ENCODE measurements around the gene BAZ1A.

BAZ1A gene, protein sequence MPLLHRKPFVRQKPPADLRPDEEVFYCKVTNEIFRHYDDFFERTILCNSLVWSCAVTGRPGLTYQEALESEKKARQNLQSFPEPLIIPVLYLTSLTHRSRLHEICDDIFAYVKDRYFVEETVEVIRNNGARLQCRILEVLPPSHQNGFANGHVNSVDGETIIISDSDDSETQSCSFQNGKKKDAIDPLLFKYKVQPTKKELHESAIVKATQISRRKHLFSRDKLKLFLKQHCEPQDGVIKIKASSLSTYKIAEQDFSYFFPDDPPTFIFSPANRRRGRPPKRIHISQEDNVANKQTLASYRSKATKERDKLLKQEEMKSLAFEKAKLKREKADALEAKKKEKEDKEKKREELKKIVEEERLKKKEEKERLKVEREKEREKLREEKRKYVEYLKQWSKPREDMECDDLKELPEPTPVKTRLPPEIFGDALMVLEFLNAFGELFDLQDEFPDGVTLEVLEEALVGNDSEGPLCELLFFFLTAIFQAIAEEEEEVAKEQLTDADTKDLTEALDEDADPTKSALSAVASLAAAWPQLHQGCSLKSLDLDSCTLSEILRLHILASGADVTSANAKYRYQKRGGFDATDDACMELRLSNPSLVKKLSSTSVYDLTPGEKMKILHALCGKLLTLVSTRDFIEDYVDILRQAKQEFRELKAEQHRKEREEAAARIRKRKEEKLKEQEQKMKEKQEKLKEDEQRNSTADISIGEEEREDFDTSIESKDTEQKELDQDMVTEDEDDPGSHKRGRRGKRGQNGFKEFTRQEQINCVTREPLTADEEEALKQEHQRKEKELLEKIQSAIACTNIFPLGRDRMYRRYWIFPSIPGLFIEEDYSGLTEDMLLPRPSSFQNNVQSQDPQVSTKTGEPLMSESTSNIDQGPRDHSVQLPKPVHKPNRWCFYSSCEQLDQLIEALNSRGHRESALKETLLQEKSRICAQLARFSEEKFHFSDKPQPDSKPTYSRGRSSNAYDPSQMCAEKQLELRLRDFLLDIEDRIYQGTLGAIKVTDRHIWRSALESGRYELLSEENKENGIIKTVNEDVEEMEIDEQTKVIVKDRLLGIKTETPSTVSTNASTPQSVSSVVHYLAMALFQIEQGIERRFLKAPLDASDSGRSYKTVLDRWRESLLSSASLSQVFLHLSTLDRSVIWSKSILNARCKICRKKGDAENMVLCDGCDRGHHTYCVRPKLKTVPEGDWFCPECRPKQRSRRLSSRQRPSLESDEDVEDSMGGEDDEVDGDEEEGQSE (N-terminal part only)

DNA sequence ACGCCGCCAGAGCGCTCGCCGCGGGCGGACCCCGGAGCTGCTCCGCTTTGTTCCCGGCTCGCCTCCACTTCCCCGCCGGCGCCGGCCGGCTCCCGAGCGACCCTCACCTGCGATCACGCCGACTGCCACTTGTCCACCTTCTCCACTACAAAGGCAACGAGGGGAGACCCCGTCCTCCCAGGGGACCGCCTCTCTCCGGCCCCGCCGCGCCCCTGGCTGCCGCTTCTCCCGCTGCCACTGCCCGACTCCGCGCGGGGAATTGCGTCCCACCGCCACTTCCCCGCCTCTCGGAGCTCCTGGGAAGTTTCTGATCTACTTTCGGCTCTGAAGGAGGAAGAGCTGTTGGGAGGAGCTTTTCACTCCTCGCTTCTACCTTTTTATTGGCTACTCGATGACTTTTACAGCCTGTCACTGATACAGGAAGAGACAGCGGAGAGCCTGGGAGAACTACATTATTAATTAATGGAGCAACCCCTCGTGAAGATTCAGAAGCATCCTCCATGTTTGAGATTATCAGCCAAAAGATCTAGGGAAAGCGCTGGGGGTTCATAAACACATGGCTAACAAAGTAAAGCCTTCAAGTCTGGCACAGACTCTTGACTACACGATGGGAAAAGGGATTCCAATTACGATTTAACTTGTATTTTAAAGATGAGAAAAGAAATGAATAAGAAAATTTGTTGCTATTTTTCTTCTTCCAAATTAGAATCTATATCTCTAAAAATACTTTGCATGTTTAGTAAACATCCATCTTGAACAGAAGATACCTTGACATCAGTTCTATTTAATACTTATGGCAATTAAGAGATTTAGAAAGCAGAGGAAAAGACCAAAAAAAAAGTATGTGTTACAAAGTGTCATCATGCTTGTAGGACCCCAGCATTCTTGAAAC is at the start of gene BAZ1A:
Gene BAZ1A (minus strand): TSS at position 330 of the 892 bp plus-strand sequence. CDS start 756 bp downstream, outside the sequence.
- peak; percentile 93 for DNase-seq

DNA sequence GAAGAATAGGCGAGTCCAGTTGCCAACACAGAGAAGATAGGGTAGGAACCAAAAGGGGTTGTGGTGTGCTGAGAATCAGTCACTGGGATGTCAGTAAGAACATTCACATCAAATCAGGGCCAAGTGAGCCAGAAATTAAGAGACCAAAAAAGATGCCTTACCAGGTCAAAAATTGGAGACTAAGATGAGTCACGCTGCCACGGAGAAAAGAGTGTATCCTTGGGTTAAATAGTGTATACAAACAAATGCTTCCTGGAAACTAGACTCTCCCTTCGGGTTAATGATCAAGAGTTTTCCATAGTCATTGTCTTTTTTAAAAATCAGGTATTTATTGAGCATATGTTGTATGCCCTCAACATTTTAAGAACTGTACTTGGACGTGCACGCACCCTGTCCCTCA is 45.2 kb upstream of the BAZ1A start:
- DNase-seq = no peak

DNA sequence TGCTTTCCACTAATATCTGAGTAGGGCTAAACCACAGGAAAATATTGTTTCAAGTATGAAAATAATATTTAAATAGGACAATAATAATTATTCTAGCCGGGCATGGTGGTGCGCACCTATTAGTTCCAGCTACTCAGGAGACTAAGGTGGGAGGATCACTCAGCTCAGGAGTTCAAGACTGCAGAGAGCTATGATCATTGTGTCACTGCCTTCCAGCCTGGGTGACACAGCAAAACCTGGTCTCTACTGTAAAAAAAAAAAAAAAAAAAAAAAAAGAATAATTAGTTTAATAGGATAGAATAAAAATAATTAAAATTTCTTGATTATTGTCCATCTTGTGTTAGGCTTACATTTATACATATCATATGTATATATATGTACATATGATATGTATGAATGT is 38.5 kb upstream of the BAZ1A start:
- DNase-seq = no peak

DNA sequence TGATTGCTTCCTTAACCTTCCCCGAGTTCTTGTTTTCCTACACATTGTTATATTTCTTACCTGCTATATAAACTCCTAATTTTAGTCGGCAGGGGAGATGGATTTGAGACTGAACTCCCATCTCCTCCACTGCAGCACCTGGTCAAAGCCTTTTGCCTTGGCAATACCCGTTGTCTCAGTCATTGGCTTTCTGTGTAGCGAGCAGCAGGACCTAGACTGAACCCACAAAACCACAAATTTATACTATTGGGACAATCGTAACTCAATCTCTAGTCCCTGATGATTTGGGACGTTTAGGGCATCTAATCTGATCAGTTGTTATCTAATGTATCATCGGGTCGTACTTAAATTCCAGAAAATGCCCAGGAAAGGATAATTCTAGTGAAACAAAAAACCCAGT is 37.8 kb upstream of the BAZ1A start:
- no peak for DNase-seq

DNA sequence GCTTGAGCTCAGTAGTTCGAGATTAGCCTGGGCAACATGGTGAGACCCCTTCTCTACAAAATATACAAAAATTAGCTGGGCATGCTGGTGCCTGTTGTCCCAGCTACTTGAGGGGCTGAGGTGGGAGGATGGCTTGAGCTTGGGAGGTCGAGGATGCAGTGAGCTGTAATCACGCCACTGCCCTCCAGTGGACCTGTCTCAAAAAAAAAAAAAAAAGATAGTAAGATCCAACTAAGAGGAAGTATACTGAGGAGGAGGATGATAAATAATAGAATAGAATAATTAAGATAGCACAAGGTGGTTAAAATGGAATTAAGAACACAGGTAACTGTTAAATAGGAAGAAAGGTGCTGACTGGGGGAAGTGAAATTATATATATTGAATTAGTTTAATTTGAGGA is 37.0 kb upstream of the BAZ1A start:
- DNase-seq = no peak

DNA sequence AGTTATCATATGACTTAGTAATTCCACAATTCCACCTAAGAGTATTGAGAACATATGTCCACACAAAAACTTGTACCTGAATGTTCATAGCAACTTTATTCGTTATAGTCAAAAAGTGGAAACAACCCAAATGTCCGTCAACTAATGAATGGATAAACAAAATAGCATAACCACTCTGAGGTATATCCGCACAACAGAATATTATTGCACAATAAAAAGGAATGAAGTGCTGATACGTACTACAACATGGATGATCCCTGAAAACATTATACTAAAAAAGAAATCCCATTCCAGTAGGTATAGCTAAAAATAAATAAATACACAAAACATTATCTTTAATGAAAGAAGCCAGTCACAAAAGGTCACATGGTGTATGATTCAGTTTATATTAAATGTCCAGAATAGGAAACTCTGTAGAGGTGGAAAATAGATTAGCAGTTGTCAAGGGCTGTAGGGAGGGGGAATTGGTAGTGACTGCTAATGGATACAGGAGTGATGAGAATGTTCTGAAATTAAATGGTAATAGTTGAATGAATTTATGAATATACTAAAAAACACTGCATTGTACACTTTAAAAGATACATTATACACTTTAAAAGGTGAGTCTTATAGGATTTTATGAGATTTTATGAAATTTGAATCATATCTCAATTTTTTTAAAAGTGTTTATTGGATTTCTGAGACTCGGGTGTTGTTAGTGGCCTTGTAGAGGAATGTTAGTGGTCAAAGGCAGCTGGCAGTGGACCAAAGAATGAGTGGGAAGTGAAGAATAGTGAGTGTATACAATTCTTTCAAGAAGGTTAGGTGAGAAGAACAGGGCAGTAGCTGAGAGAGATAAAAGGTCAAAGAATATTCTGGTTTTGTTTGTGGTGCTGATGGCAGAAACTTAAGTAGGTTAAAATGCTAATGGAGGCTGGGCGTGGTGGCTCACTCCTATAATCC is 36.3 kb upstream of the BAZ1A start:
- peak; percentile 54 for DNase-seq

DNA sequence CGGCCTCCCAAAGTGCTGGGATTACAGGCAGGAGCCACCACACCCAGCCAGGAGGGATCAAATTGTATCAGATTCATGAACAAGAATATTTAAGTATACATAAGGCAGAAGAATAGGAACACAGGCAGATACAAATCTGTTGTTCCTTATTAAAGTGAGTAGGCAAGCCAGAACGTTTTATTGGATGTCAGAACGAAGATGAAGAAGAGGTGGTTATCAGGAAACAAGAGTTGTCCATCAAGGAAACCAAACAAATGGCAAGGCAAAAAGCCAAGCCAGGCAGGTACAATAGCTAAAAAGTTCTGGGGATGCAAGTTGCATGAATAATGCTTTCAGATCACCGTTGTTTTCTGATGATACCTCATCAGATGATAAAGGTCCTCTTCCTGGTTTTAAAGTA is 31.1 kb upstream of the BAZ1A start:
- DNase-seq = no peak

DNA sequence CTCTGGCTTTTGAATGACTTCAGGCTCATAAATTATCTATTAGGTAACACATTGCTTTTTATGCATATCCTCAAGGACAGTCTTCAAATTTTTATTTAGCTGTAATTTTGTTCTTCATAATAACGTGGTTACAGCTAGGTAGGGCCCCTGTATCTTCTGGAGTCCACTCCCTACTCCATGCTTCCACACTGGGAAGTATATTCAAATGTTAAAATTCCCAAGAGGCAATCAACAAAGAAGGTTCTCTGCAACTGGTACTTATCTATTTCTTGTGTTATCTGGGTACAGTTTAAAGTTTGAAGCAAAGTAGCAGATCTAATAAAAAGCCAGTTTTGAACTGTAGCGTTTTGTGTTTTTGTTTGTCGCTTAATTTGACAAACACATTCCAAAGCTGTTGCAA is 20.1 kb upstream of the BAZ1A start:
- no peak for DNase-seq

DNA sequence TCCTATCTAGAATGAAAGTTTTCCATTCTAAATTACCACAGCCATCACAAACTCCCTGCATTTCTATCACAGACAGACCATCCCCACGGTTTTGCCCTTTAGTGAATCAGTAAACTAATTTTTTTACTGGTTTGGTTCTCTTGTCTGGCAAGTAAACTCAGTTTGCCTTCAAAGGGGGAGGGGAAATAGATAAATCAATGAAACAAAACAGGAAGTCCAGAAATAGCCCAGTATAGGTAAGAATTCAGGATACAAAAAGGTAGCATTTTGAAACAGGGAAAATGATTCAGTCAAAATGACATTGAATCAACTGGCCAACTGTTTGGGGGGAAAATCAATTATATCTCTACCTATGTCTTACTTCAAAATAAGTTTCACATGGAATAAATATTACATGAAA is 15.8 kb upstream of the BAZ1A start:
- no peak for DNase-seq

DNA sequence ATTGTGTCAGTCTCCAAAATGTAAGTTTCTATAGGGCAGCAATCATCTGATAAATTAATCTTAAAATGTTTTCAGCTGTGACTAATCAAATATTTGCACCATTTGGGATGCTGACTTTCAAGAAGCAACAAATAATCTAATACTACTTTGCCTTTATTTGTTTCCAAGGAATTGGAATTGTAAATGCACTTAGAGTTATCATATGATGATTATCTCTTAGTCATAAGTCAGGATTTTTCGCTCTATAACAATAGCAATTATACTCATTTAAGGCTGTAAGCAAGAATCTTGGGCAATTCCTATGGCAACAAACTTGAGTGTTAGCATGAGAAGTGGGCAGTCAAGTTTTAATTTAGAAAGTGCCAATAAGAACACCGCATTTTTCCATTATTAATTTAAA is 13.0 kb upstream of the BAZ1A start:
- no peak for DNase-seq

DNA sequence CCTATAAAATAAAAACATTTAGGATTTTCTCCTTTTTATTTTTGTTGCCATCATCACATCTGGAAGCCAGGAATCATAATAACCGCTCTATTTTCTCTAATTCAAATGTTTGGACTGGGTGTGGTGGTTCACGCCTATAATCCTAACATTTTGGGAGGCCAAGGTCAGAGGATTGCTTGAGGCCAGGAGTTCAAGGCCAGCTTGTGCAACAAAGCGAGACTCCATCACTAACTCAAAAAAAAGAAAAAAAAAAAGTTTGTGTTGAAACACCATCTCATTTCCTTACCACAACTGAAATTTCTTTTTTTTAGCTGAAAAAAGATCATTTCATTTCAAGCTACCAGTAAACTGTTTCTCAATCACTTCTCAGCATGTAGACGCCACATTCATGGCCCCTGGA is 8.8 kb upstream of the BAZ1A start:
- DNase-seq = no peak

DNA sequence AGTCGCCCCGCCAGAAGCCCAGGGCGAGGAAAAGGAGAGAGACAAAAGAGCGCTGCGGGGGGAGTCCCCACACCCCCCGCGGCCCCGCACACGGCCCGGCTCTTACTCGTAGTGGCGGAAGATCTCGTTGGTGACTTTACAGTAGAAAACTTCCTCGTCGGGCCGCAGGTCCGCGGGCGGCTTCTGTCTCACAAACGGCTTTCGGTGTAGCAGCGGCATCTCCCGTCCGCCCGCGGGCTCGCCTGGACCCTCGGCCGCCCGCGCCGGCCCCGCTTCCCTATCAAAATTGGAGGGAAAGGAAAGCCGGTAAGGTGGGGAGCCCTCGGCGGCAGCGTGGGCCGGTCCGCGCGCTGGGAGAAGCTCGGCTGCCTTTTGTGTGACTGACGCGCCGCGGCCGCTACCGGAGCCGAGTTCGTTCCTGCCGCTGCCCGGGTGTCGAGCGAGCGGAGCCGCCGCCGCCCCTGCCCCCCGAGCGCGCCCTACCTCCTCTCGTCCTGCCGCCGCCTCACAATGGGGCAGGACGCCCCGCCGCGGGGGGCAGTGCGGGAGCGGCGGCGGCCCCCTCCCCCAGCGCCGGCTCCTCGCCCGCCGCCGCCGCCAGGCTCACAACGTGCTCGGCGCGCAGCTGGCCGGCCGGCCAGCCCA is 652 bp downstream of the BAZ1A start:
- peak; percentile 57 for DNase-seq

DNA sequence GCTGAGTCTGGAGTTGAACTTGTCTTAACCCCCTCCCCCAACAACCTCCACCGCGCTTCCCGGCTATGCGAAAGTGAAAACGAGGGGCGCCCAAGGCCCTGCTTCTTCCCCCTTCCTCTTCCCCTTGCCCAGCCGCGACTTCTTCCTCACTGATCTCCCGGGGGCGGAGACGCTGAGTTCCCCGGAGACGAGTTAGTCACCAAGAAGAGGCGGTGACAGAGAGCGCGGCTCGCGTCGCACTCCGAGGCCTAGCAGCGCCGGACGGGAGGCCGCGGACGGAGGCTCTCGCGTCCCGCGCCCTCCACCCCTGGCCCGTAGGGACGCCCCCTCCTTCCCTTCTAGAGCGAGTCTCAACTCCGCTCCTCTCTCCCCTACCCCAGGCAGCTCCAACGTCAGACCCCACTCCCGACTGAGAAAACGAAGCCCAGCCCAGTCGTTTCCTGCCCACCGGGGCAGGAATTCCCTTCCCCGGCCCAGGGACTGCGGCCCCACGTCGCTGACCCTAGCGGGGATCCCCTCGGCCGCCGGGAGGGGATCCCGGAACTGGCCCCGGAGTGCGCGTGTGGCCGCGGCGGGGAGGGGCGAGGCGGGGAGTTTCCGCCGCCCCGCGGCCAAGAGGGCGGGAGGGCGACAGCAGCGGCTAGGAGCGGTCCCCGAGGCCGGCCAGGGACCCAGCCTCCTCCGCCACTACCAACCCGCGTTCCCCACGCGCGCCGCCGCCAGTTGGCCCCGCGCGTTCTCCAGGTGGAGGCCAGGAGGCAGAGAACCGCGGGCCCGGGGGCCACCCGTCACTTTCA is 1.4 kb downstream of the BAZ1A start:
- peak; percentile 70 for DNase-seq

DNA sequence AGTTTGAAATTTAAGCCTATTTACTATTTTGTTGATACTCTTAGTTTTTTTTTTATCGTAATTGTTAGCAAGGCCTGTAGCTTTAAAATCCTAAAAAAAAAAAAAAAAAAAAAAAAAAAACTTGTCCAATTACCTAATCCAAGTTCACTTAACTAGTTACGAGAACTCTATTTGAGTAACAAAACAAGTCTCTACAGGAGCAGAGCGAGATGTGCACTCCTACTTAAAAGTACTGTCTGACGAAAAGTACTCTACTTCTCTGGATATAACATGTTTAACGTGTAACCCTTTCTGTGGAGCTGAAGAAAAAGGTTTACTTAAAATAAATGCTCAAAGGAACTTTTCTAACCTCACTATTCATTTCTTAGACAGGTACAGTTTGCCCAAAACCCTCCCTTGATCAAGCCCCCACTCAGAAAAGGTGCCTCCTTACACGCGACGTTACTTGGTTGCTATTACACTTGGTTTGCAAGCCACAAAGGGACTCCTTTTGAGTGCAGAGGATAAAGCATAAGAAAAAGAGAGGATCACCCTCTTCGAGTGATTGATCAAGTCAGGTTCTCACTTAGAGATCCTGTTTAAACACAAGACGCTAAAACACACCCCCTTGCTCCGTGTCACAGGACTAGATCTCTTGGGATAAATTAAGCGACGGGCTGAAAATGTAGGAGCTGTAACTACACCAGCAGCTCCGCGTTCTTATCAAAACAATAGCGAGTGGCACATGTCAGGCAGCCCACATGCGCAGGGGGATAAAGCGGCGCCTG is 2.2 kb downstream of the BAZ1A start:
- peak; percentile 60 for DNase-seq

DNA sequence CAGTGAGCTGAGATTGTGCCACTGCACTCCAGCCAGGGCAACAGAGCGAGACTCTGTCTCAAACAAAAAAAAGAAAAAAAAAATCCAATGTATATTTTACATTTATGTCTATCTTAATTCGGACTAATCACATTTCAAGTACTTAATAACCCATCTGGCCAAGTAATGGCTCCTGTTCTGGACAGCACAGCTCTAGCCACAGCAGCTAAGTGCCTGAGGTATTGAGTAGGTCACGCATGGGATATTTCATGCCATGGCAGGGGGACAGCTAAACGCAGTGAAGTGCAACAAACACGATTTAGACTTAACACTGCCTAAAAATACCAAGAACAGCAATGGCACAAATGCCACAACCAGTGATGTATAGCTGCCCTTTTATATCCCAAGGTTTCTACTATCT is 8.0 kb downstream of the BAZ1A start:
- DNase-seq = no peak

DNA sequence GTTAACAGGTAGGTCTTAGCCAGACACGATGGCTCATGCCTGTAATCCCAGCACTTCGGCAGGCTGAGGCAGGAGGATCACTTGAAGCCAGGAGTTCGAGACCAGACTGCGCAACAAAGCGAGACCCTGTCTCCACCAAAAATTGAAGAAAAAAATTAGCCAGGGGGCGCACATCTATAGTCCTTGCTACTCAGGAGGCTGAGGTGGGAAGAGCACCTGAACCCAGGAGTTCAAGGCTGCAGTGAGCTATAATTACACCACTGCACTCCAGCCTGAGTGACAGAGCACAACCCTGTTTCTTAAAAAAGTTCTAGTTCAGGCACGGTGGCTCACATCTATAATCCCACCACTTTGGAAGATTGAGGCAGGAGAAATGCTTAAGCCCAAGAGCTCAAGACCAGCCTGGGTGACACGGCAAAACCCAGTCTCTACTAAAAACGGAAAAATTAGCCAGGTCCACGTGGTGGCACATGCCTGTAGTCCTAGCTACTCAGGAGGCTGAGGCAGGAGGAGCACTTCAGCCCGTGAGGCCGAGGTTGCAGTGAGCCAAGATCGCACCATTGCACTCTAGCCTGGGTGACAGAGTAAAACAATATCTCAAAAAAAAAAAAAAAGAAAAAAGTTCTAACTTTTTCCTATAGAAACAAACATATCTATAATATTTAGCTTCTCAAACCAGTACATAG is 9.1 kb downstream of the BAZ1A start:
- no peak for DNase-seq

DNA sequence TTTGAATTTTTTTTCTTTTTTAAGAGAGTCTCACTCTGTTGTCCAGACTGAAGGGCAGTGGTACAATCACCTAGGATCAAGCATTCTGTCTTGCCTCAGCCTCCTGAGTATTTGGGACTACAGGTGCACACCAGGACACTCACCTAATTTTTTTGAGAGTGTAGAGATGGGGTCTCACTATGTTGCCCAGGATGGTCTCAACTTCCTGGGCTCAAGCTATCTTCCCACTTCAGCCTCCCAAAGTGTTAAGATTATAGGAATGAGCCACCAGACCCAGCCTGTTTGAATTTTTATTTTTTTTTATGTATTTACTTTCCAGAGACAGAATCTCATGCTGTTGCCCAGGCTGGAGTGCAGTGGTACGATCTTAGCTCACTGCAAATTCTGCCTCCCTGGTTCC is 11.3 kb downstream of the BAZ1A start:
- no peak for DNase-seq

DNA sequence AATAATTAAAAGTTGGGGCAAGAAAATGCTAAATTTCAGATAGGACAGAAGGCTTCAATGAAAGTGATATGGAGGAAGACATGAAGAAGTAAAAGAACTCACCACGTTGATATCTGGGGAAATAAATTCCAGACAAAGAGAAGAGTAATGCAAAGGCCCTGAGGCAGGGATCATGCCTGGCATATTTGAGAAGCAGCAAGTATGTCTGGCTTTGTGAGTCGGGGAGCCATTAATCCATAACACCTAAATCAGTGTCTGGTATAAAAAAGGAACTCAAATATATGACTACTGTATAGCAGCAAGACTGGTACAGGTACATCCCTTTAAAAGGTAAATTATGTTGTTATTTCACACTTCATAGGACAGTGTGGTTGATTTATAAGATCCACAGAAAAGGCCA is 16.4 kb downstream of the BAZ1A start:
- DNase-seq = no peak

Measured in HCEC 1CT (cell line).